Measurements from ENCODE around the gene TATDN2.

DNA sequence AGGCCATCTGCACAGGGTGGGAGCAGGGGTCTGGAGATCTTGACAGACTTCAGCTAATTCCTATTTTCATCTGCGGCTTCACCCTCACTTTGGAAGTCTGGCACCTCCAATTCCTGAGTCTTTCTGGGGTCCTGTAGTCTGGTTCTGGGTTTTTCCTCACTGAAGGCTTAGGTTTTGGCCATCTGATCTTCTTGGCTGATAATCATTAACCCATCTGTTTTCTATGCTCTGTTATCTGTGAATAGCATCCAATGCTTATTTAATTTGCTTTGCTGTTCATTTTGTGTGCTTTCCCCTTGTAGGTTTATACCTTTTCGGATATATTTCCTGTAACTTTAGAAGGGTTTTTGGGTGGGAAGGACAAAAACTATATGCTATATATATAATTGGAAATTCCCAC lies 17.6 kb downstream of the TATDN2 start:
- TF ChIP-seq EZH2phosphoT487 (IDR thresholded peaks at IDR 0.05; ENCODE audit: insufficient read depth, low read depth) (no peak), EZH2 (IDR thresholded peaks at IDR 0.05; ENCODE audit: insufficient read depth, poor library complexity, severe bottlenecking) (no peak)

Measured in GM23248 (cell line).